GM18526 (cell line): Measurements from ENCODE around the gene ZNF335.

Experiments used
- POLR2A ChIP-seq: IDR thresholded peaks from 3 replicates; pipeline ENCODE4 v1.6.1; 2011; ENCODE audit not compliant: insufficient read length; ENCODE audit errors: extremely low read depth

Gene ZNF335

GRCh38 chr20:45904583-45905504 lies 67.2 kb downstream of the ZNF335 start:
- TF ChIP-seq POLR2A: no peak

GRCh38 chr20:45902199-45902701 lies 69.8 kb downstream of the ZNF335 start:
- TF ChIP-seq POLR2A: no peak

- no peak for TF ChIP-seq POLR2A
Observed at GRCh38 chr20:45899046-45899835, 72.8 kb downstream of the ZNF335 start.
